ENCODE results near the gene ZNF75A. TPM values are rescaled to one million over a fixed set of nuclear protein-coding genes. Genes with fewer than 3 reads are reported as not detected.

The ZNF75A gene
- total and polyA plus RNA-seq, 9 of the 15 experiments (the other 6 are each of a cell fraction or from before 2014, with no cell fraction given) = 7.2 to 24.5 (median 17.1) TPM

- FAIRE-seq (no peak), ATAC-seq (peak; percentile 80), DNase-seq (ENCODE audit: extremely low read depth in 1 of 4, low spot score in 3 of 4) (peak; percentile 19 to 39 (median 22))
- Histone ChIP-seq H3K4me3 (no peak overlapping the region), H2AFZ (ENCODE audit: low read depth, low read length) (0 out of 2 replicates have a peak overlapping the region, but pooled peaks have one; percentile 27), H4K20me1 (replicated peaks; ENCODE audit: control insufficient read depth, insufficient read depth, low read length) (no peaks in the 10 kb centered on the region), H3K36me3 (ENCODE audit: control insufficient read depth, insufficient read depth, low read length) (no peaks in the 10 kb centered on the region), H3K27me3 (ENCODE audit: control insufficient read depth in 2 of 2, insufficient read depth in 2 of 2, low read length in 2 of 2) (peaks cover 5 to 30% of the 10 kb centered on the region in 2 experiments), H3K4me2 (ENCODE audit: insufficient read depth, low read length) (0 out of 2 replicates have a peak overlapping the region, but pooled peaks have one; percentile 20), H3K27ac (ENCODE audit: extremely low read depth, low read depth, low read length) (no peak overlapping the region), H3K4me1 (replicated peaks in 1 of 2; ENCODE audit: control insufficient read depth in 2 of 2, insufficient read depth in 2 of 2, low read length in 2 of 2) (0 out of 5 replicates have a peak, but pooled peaks cover 0 to 4% of the 10 kb centered on the region in 2 experiments), H3K79me2 (ENCODE audit: control insufficient read depth, insufficient read depth, low read length) (no peaks in the 10 kb centered on the region), H3K9me3 (replicated peaks; ENCODE audit: control insufficient read depth, insufficient read depth, low read depth, low read length) (no peaks in the 10 kb centered on the region; the same call in 1 of the 2 replicates), H3K9me1 (ENCODE audit: control insufficient read depth, insufficient read depth, low read length) (no peaks in the 10 kb centered on the region), H3K9ac (ENCODE audit: insufficient read depth in 1 of 2, low read depth in 2 of 2, low read length in 2 of 2) (no peak overlapping the region)
- intact Hi-C loops (cut with micrococcal nuclease) = no loop called here
- CTCF ChIA-PET (ENCODE audit: low intra/inter-chr PET ratio) = no interaction called here
- POLR2A ChIA-PET = interaction anchor here (1.5 kb wide), 1 partner anchor 16 kb away, joined by 3 read pairs; no protein-coding TSS in a partner anchor
- 22% methylated on average over 10 of the region's 10 CpGs for WGBS (ENCODE audit: insufficient coverage, low coverage, missing lambda C conversion rate)
- in situ Hi-C loops (cut with MboI) = no loop called here
- TF ChIP-seq ZZZ3 (IDR thresholded peaks at IDR 0.05) (no peak), ZNF780A (CRISPR knock-in tag; IDR thresholded peaks at IDR 0.05) (no peak), YY1 (IDR thresholded peaks at IDR 0.05; ENCODE audit: borderline replicate concordance in 1 of 3, control insufficient read depth in 1 of 3, extremely low read depth in 1 of 3, insufficient read depth in 3 of 3, insufficient read length in 1 of 3, insufficient replicate concordance in 2 of 3, low read depth in 1 of 3, low read length in 2 of 3) (peak in 1 of 3 experiments; percentile 56), CTCF (IDR thresholded peaks at IDR 0.05 in 2 of 3, conservative IDR thresholded peaks at IDR 0.05 in 1 of 3; ENCODE audit: insufficient read depth in 2 of 3, low read depth in 1 of 3, low read length in 3 of 3) (peak in 2 of 3 experiments; percentile 47 to 51; a peak in 3 of 6 replicates), NFIC (IDR thresholded peaks at IDR 0.05) (peak; percentile 24; the same call in 1 of the 2 replicates), HMG20A (CRISPR knock-in tag; conservative IDR thresholded peaks at IDR 0.05) (no peak), ZKSCAN1 (IDR thresholded peaks at IDR 0.05; ENCODE audit: low read depth, low read length) (0 out of 2 replicates have a peak, but pooled peaks have one; percentile 6), RAD21 (CRISPR knock-in tag; conservative IDR thresholded peaks at IDR 0.05 in 1 of 2, IDR thresholded peaks at IDR 0.05 in 1 of 2) (peak in 1 of 2 experiments; percentile 37; a peak in 2 of 4 replicates), ZNF785 (CRISPR knock-in tag; IDR thresholded peaks at IDR 0.05) (no peak)
- no TSS peak for BruUV-seq (replicated peaks)
Observed at GRCh38 chr16:3356118-3356517, 50.8 kb downstream of the ZNF75A start.
